ENCODE measurements around the gene CASTOR1.
A peak's percentile ranks its signal among the peaks of the same experiment; 100 is the strongest.

CASTOR1 gene

GRCh38 chr22:30284172-30284571, 5.1 kb downstream of the CASTOR1 start:
- DNase-seq = no peak

DNA sequence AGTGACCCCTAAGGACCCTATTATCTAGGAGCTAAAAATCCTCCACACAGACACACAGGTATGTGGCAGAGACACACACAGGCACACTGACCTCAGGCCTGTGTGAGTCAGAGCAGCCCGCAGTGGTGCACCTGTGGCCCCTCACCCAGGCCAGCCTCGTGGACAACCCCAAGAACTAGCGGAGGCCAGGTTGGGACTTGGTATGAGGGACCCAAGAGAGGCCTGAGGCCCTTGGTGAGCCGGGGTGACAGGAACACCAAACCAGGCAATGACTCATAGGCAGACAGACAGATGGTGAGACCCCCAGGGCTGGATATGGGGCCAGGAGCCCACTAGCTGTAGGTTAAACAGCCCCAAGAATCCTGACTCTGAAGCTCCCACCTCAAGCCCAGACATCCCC, 6.0 kb downstream of the CASTOR1 start:
- no peak for DNase-seq

DNA sequence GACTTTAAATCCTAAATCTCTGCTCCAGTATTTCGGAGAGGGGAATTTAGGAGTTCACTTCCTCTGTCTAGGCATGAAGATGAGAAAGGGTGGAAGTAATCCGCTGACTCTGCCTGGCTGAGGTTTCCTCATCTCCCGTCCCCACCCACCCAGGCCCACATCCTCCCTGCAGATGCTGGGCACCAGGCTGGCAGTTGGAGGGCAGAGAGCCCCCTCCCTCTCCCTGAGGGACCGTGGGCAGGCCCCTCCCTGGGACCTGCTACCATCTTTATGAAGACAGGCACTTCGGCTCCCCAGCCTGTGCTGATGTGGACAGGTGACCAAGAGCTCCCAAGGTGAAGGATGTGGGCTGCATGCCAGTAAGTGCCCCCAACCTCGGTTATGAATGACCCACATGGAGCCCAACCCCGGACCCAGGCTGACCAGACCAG, 6.7 kb downstream of the CASTOR1 start:
- DNase-seq = no peak

- no peak for DNase-seq
These were observed 8.8 kb downstream of the CASTOR1 start for GRCh38 chr22:30280505-30280904.

DNA sequence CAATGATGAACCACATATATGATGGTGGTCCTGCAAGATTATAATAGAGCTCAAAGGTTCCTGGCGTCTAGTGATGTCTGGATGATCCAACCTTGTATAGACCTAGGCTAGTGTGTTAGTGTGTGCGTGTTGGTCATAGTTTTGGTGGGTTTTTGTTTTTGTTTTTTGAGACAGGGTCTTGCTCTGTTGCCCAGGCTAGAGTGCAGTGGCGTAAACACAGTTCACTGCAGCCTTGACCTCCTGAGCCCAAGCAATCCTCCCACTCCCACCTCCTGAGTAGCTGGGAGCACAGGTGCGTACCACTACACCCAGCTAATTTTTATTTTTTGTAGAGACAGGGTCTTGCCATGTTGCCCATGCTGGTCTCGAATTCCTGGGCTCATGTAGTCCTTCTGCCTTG, 9.4 kb downstream of the CASTOR1 start:
- no peak for DNase-seq

GRCh38 chr22:30279046-30279788, 10.1 kb downstream of the CASTOR1 start:
- DNase-seq = no peak

GRCh38 chr22:30277547-30278344, 11.6 kb downstream of the CASTOR1 start:
- DNase-seq = no peak

DNA sequence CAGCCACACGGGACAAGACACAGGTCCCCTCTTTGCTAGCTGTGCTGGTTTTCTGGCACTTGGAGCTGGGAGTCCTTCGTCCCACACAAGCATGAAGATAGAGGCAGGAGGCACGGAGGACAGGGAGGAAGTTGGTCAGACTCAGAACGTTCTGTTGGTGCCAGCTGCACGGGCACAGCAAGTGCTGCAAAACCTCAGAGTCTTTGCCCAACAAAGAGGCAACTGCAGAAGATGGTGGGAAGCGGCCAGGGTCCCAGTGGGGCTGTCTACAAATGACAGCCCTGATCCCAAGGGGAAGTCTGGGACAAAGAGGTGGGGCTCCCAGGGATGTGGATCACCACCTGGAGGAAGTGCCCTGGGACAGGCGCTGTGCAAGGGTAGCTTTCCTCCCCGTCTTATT, 13.3 kb downstream of the CASTOR1 start:
- no peak for DNase-seq

DNA sequence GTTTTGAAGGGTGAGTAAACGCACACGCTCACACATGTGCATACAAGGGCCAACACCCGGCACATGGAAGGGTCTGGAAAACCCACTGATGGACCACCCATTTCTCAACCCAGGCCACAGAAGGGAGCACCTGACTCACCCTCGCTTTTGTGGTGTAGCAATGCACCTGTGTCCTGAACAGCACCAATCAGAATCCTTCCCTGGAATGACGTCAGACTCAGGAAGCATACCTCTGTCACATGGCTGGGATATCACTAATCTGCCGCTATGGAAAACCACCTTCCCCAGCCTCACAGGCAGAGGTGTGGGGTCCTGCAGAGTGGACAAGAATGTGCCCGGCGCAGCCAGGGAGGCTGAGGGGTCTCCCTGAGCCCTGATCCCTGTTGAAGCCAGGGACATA, 13.7 kb downstream of the CASTOR1 start:
- DNase-seq = peak; percentile 52

- DNase-seq = no peak
These were observed 14.9 kb downstream of the CASTOR1 start for GRCh38 chr22:30274437-30274812.

- no peak for DNase-seq
These were observed 15.4 kb downstream of the CASTOR1 start for GRCh38 chr22:30273711-30274436.

- no peak for DNase-seq
These were observed 16.3 kb downstream of the CASTOR1 start for GRCh38 chr22:30272781-30273601.

GRCh38 chr22:30270832-30271231, 18.5 kb downstream of the CASTOR1 start:
- DNase-seq = no peak

DNA sequence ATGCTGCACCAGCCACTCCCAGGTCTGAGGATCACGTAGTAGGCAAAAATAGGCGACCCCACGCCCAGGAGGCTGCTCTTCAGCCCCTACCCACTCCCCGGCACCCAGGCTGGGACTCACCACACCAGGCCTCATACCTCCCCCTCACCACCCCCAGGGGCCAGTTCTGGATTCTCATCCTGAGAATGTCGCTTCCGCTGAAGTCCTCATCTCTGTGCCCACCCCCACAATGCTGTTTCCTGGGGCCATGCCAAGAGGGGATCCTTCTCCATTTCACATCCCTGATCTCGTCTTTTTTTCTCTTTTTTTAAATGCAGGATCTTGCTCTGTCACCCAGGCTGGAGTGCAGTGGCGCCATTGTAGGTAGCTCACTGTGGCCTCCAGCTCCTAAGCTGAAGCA, 21.0 kb downstream of the CASTOR1 start:
- DNase-seq = no peak

DNA sequence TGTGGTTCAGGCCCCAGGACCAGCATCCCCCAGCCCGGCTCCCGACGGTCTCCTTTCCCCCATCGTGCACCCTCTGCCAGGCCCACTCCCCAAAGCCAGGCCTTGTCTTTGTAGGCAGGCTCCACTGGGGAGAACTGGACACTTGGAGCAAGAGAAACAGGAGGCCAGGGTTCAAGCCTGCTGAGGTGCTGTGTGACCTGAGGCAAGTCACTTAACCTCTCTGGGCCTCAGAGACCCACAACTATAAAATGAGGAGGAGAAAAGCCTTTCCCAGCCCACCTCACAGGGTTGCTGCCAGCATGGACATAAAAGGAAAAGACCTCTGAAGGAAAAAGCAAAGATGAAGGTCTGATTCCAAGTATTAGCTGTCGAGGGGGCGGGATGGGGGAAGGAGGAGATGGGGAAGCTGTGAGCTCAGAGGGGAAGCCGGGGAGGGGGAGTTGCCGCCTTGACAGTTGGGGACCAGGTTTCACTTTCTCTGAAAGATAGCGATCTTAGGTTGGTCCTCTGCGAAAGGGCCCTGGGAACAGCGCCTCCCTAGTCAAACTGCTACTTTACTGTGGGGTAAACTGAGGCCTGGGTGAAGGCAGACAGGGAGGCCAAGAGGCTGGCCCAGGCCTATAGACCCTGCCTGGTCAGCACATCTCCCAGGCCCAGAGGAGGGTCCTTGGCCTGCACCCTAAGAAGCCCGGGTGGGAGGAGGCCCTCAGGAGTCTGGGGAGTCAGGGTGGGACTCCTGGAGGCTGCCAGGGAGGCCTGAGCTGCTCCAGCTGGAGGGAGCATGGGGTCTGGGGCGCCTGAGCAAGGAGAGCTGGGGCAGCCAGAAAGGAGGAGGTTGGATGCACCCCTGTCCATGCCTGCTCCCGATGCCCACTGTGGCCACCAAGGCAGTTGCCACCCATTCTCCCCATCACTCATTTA, 21.7 kb downstream of the CASTOR1 start:
- DNase-seq = no peak

- peak; percentile 60 for DNase-seq
These were observed 22.6 kb downstream of the CASTOR1 start, which contains the start of gene OSM for GRCh38 chr22:30266445-30267381. TSS of gene OSM (minus strand) at chr22:30266851. CDS start at chr22:30266799, 52 bp downstream.

- DNase-seq = peak; percentile 85
These were observed 23.4 kb downstream of the CASTOR1 start for GRCh38 chr22:30265823-30266444.

DNA sequence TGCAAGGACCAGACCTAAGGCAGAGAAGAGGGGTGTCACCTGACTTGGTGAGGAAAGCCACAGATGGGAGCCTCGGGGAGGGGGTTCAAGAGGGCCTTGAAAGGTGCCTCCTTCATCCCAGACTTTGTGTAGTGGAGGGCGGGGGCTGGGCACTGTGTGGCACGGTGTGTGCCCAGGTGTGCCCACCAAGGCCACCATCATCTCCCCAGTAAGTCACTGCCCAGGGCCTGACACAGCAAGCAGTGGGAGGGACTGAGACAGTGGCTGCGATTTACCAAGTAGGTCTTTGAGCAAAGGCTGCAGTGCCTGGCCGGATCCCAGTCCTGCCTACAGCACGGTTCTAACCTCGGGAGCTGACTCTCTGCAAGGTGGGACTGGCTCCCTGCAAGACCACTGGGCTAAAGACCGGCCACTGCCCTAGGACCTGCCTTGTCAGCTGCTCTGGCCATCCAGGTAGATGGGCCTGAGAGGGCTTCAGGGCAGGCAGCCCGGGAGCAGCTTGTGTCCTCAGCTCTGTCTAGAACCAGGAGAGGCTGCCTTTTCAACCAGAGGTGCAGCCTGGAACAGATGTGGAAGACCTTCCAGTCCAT, 24.1 kb downstream of the CASTOR1 start:
- no peak for DNase-seq

GRCh38 chr22:30263883-30264282, 25.4 kb downstream of the CASTOR1 start:
- no peak for DNase-seq

Data from activated CD8-positive, alpha-beta memory T cell treated with anti-CD3 and anti-CD28 coated beads, Interleukin-2, amount 50 U/mL, for 4 hours (primary cell).